Adrenal gland (tissue), 12 donors: ENCODE measurements around the gene MORN1. TPM values are rescaled to one million over a fixed set of nuclear protein-coding genes. Genes with fewer than 3 reads are reported as not detected.
A peak's percentile ranks its signal among the peaks of the same experiment; 100 is the strongest.

Experiments used
- DNase-seq, 7 donors: peaks; one replicate each; pipeline ENCODE4 v3.0.0-alpha.2; 2019 to 2020
- H3K27ac ChIP-seq, 5 donors: fragments of 200-600 bp; sonication (generic) in 4 of 5; 1 replicate in 3 of 5; 2 replicates in 2 of 5; pipeline versions ENCODE4 v1.5.1 to v1.8.0; 2016 to 2020; ENCODE audit warnings: mild to moderate bottlenecking in 1 of 5
- H3K27me3 ChIP-seq: fragments of 200-600 bp; 2 replicates; pipeline ENCODE4 v1.8.0; 2021
- H3K36me3 ChIP-seq, 2 donors: fragments of 200-600 bp; replicated peaks in 1 of 2; 1 replicate in 1 of 2; 2 replicates in 1 of 2; pipeline versions ENCODE4 v1.5.1 to v1.8.0; 2018 to 2022
- H3K4me1 ChIP-seq, 2 donors: fragments of 200-600 bp; replicated peaks in 1 of 2; 1 replicate in 1 of 2; 2 replicates in 1 of 2; pipeline versions ENCODE4 v1.5.1 to v1.8.0; 2018 to 2021
- H3K4me3 ChIP-seq, 4 donors: fragments of 200-600 bp; sonication (generic) in 3 of 4; one replicate each; pipeline ENCODE4 v1.5.1; 2016 to 2018
- H3K9me3 ChIP-seq, 3 donors: fragments of 200-600 bp; sonication (generic) in 1 of 3; replicated peaks in 1 of 3; 1 replicate in 2 of 3; 2 replicates in 1 of 3; pipeline versions ENCODE4 v1.5.1 to v1.8.0; 2016 to 2021
- POLR2A ChIP-seq, 2 donors: fragments of 450-650 bp; IDR thresholded peaks; one replicate each; pipeline ENCODE4 v1.6.1; 2017; ENCODE audit warnings: antibody characterized with exemption in 2 of 2, mild to moderate bottlenecking in 2 of 2, moderate library complexity in 1 of 2
- WGBS, 4 donors: extraction: QIAGEN DNeasy Blood & Tissue Kit in 2 of 4; methylation state at CpG; one replicate each; pipeline versions ENCODE4 v1.1.5 to v1.1.7; 2013 to 2017; 5-methylcytosine and 5-hydroxymethylcytosine counted together
- intact Hi-C, 2 donors: fragments of 100-400 bp; cut with DNase I; formaldehyde crosslinking; loops; one replicate each; pipeline versions ENCODE4 v1.14.1 to v1.15.0; 2022 to 2023
- polyA plus RNA-seq, 3 donors: library from polyadenylated mRNA; stranded (reverse); fragments of 200-250 nt in 2 of 3; fragments of 350-450 nt in 1 of 3; fragmentation: Illumina TruSeq in 1 of 3; extraction: RNeasy Lipid Tissue Mini Kit (QIAGEN cat#74804) in 1 of 3; gene quantifications; one replicate each; pipeline ENCODE4 v1.2.3, GENCODE V29; 2013 to 2014
- total RNA-seq, 9 donors: library from RNA; depleted of rRNA in 4 of 9; stranded (reverse); fragments of >200 nt in 4 of 9; fragments of 120-200 nt in 1 of 9; fragmentation: NEBNext Ultra II Directional in 1 of 9; extraction: Animal tissue kit (Norgen Biotek cat#: 25700) in 1 of 9; gene quantifications; one replicate each; pipeline versions ENCODE4 v1.1.0 to v1.2.4, GENCODE V29; 2013 to 2023
- TF ChIP-seq, protein P1 (sequence below), 6 experiments: fragments of 450-650 bp in 4 of 6; fragments of 200-600 bp in 2 of 6; sonication (generic) in 1 of 6; IDR thresholded peaks; 1 replicate in 5 of 6; 2 replicates in 1 of 6; pipeline versions ENCODE4 v1.5.1 to v1.8.0; 2016 to 2021; ENCODE audit warnings: antibody characterized with exemption in 6 of 6, mild to moderate bottlenecking in 2 of 6, moderate library complexity in 1 of 6
- donor health status: healthy with polysubstance abuse.
- donor health status: Bipolar disorder and iron deficiency.
- donor health status: DM: yes; HTN: yes; CAD: no.
- donor health status: DM: no; HTN: no; CAD: no.
- donor health status: DM: no; HTN: no; CAD: no.
- donor health status: DM: yes; HTN: yes; CAD: no.

Gene MORN1
- total and polyA plus RNA-seq, 12 donors: 1.8 to 14.1 (median 8.7) TPM

DNA sequence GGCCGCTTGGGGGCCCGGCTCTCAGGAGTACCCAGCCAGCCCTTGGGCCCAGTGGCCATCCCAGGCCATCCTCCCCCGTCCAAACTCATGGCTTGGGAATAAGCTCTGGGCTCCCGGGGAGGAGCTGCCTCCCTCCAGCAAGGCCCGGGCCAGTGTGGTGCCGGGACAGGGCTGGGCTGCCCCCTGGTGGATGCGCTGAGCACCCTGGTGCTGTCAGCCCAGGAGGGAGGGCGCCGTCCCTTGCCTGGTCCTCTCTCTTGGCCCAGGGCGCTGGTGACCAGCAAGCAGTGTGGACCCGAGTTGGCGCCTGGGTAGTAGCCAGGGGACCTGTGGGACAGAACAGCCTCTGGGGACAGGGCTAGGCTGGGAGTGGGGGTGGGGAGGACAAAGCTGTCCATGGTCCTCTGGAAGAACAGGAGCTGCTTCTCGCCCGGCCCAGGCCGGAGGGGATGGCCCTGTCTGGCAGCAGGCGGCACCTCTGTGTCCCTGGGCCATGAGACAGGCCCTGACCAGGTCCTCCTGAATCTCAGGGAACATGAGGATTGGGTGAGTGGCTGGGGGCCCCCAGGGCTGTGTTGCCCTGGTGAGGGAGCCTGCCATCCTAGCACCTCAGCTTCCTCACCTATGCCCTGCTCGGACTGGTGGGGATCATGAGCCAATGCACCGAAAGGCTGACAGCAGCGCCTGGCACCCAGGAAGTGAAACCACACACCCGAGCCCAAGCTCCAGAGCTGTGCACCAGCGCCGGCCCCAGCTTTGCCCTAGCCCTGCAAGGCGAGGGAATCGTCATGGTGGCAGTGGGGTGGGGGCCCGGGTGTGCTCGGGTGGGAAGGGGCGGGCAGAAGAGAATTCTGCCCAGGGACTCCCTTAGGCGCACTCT lies 9.4 kb downstream of the MORN1 start:
- Histone ChIP-seq H3K27ac (no peak overlapping the region), H3K36me3 (no peaks in the 10 kb centered on the region), H3K27me3 (no peaks in the 10 kb centered on the region), H3K4me3 (no peak overlapping the region), H3K9me3 (no peaks in the 10 kb centered on the region), H3K4me1 (peaks cover 0 to 4% of the 10 kb centered on the region in 2 donors)
- TF ChIP-seq, protein P1, sequence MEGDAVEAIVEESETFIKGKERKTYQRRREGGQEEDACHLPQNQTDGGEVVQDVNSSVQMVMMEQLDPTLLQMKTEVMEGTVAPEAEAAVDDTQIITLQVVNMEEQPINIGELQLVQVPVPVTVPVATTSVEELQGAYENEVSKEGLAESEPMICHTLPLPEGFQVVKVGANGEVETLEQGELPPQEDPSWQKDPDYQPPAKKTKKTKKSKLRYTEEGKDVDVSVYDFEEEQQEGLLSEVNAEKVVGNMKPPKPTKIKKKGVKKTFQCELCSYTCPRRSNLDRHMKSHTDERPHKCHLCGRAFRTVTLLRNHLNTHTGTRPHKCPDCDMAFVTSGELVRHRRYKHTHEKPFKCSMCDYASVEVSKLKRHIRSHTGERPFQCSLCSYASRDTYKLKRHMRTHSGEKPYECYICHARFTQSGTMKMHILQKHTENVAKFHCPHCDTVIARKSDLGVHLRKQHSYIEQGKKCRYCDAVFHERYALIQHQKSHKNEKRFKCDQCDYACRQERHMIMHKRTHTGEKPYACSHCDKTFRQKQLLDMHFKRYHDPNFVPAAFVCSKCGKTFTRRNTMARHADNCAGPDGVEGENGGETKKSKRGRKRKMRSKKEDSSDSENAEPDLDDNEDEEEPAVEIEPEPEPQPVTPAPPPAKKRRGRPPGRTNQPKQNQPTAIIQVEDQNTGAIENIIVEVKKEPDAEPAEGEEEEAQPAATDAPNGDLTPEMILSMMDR (IDR thresholded peaks at IDR 0.05): peak; percentile 86 to 98 (median 94)
- TF ChIP-seq POLR2A (IDR thresholded peaks at IDR 0.05): no peak
- peak; percentile 78 to 90 (median 85) for DNase-seq
- intact Hi-C loops: loop anchor here (2.0 kb wide), 2 partner anchors 183 to 185 kb away; no protein-coding TSS in a partner anchor
- 29 to 44% (median 37%) methylated on average over 13 to 28 of the region's 28 CpGs for WGBS, 4 donors

DNA sequence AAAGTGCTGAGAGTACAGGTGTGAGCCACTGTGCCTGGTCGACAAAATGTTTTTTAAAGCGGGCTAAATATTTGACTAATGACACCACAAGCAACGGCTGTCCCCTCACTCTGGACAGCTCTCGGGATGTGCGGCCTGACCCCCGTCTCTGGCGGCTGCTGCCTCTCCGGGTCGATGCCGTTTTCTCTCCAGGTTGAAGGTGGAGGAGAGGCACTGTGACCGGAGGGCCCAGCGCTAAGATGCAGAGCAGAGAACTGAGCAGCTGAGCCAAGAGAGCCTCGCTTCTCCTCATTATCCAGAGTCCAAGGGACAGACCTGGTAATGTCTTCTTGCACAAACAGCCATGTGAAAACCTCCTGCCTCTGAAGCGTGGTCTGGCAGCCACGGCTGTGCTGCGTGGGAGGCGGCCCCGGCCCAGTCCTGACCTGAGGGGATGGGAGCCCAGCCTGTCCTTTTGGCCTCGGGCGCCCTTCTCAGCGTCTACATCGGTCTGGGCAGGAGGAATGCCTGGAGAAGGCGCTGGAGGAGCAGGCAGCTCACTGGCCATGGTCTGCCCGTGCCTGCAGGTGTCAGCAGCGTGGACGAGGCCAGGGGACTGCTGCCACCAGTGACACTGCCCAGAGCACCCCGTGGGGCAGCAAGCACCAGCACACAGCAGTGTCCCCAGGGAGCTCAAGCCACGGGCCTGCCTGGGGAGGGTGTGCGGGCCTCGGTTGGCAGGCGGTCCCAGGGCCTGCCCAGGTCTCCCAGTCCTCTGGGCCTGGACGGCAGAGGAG lies 10.3 kb downstream of the MORN1 start:
- TF ChIP-seq, protein P1 (IDR thresholded peaks at IDR 0.05): no peak
- TF ChIP-seq POLR2A (IDR thresholded peaks at IDR 0.05): no peak
- intact Hi-C loops: loop anchor here in 1 of 2 donors (2.0 kb wide), 1 partner anchor 182 kb away; no protein-coding TSS in a partner anchor
- H3K4me3 ChIP-seq: no peak overlapping the region
- peaks cover 0 to 4% of the 10 kb centered on the region in 2 donors for H3K4me1 ChIP-seq
- no peaks in the 10 kb centered on the region for H3K36me3 ChIP-seq
- H3K27me3 ChIP-seq: no peaks in the 10 kb centered on the region
- no peaks in the 10 kb centered on the region for H3K9me3 ChIP-seq
- peak in 2 of 7 donors; percentile 11 to 17 for DNase-seq
- WGBS, 4 donors: 73 to 92% (median 74%) methylated on average over 12 to 32 of the region's 32 CpGs
- no peak overlapping the region for H3K27ac ChIP-seq

DNA sequence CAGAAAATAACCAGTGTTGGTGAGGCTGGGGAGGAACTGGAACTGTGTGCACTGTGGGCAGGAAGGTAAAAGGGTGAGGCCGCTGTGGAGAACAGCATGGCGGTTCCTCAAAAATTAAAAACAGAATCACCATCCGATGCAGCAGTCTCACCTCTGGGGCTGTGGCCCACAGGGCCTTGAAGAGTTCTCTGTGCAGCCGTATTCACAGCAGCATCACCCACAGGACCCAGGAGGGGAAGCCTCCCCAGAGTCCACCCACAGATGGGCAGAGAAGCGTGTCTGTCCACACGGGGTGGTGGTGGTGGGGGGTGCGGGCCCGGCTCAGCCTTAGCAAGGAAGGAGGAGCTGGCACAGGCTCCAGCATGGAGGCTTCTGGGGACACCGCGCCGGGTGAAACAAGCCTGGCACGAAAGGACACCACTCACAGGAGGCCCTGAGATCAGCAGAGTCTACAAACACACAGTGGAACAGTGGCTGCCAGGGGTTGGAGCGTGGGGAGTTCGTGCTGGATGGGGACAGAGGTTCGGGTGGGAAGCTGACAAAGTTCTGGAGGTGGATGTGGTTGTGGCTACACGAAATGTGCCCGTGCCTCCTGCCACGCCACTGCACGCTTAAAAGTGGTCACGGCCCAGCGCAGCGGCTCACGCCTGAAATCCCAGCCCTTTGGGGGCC lies 11.5 kb downstream of the MORN1 start:
- no peaks in the 10 kb centered on the region for H3K36me3 ChIP-seq
- no peak overlapping the region for H3K4me3 ChIP-seq
- no peak overlapping the region for H3K27ac ChIP-seq
- TF ChIP-seq, protein P1 (IDR thresholded peaks at IDR 0.05): no peak
- no peak for TF ChIP-seq POLR2A (IDR thresholded peaks at IDR 0.05)
- intact Hi-C loops: loop anchor here in 1 of 2 donors (2.0 kb wide), 1 partner anchor 181 kb away; no protein-coding TSS in a partner anchor
- WGBS, 4 donors: 89 to 94% (median 91%) methylated on average over 18 to 23 of the region's 23 CpGs
- H3K27me3 ChIP-seq: no peaks in the 10 kb centered on the region
- H3K9me3 ChIP-seq: no peaks in the 10 kb centered on the region
- H3K4me1 ChIP-seq: peaks cover 0 to 4% of the 10 kb centered on the region in 2 donors
- DNase-seq: peak in 2 of 7 donors; percentile 5 to 8
